Activated T-helper 1 cell treated with anti-CD3 and anti-CD28 coated beads, Interleukin-2, amount 50 U/mL, for 16 hours (primary cell): ENCODE measurements around the gene EXOC3.
"Not testable (repeated sequence)": the region's sequence is repeated elsewhere in the genome, so short reads cannot be mapped to it uniquely, and the experiment has no call there.

ENCODE experiments used
- DNase-seq, 2 donors: peaks; one replicate each; pipeline ENCODE4 v3.0.0-alpha.2; 2020; ENCODE audit warnings: low read depth in 1 of 2, low spot score in 1 of 2

Gene EXOC3

GRCh38 chr5:500491-500890 is 57.5 kb downstream of the EXOC3 start:
- no peak for DNase-seq

- DNase-seq = no peak
Measured at GRCh38 chr5:501105-501830, 58.3 kb downstream of the EXOC3 start.

- no peak for DNase-seq
Measured at GRCh38 chr5:501831-502184, 58.8 kb downstream of the EXOC3 start.

- no peak for DNase-seq
Measured at GRCh38 chr5:502325-503079, 59.5 kb downstream of the EXOC3 start.

GRCh38 chr5:504326-505154 is 61.6 kb downstream of the EXOC3 start:
- no peak for DNase-seq

GRCh38 chr5:505951-506525 is 63.1 kb downstream of the EXOC3 start:
- no peak for DNase-seq

- DNase-seq = not testable (repeated sequence)
Measured at GRCh38 chr5:507986-508575, 65.1 kb downstream of the EXOC3 start.

GRCh38 chr5:509611-510185 is 66.7 kb downstream of the EXOC3 start:
- DNase-seq = no peak

- DNase-seq = no peak
Measured at GRCh38 chr5:510521-510920, 67.5 kb downstream of the EXOC3 start.

- no peak for DNase-seq
Measured at GRCh38 chr5:511476-511875, 68.5 kb downstream of the EXOC3 start.

- no peak for DNase-seq
Measured at GRCh38 chr5:513216-514100, 70.5 kb downstream of the EXOC3 start.

- DNase-seq = no peak
Measured at GRCh38 chr5:514101-514485, 71.1 kb downstream of the EXOC3 start.

GRCh38 chr5:514673-515072 is 71.7 kb downstream of the EXOC3 start:
- DNase-seq = no peak

GRCh38 chr5:515273-515836 is 72.4 kb downstream of the EXOC3 start:
- no peak for DNase-seq

GRCh38 chr5:516338-516925 is 73.5 kb downstream of the EXOC3 start:
- DNase-seq = no peak
